GM08714 (cell line): ENCODE data around the gene HACL1.

Experiments used
- H3K4me3 ChIP-seq: fragments of 200-500 bp; sonication (Bioruptor generic); 2 replicates; pipeline ENCODE4 v1.5.1; 2014; ENCODE audit warnings: mild to moderate bottlenecking, low read length, inconsistent platforms
- ZNF274 ChIP-seq: IDR thresholded peaks from 2 replicates; pipeline ENCODE4 v1.6.1; 2012; ENCODE audit warnings: mild to moderate bottlenecking, low read depth, low read length

HACL1 gene

GRCh38 chr3:15578289-15578867, 23.0 kb downstream of the HACL1 start:
- no peak for TF ChIP-seq ZNF274

GRCh38 chr3:15576475-15576874, 24.9 kb downstream of the HACL1 start:
- H3K4me3 ChIP-seq, result no peak overlapping the region
- no peak for TF ChIP-seq ZNF274

More at GRCh38 chr3:15578289-15578867, 23.0 kb downstream of the HACL1 start:
- no peak overlapping the region for H3K4me3 ChIP-seq

GRCh38 chr3:15575446-15575845, 25.9 kb downstream of the HACL1 start:
- no peak overlapping the region for H3K4me3 ChIP-seq
- TF ChIP-seq ZNF274, result no peak

- H3K4me3 ChIP-seq, result no peak overlapping the region
- no peak for TF ChIP-seq ZNF274
Measured at GRCh38 chr3:15572138-15572537, 29.2 kb downstream of the HACL1 start.

GRCh38 chr3:15563190-15563589, 38.2 kb downstream of the HACL1 start:
- H3K4me3 ChIP-seq, result no peak overlapping the region
- no peak for TF ChIP-seq ZNF274

GRCh38 chr3:15562560-15562959, 38.8 kb downstream of the HACL1 start:
- no peak overlapping the region for H3K4me3 ChIP-seq
- TF ChIP-seq ZNF274, result no peak

- H3K4me3 ChIP-seq, result no peak overlapping the region
- no peak for TF ChIP-seq ZNF274
Measured at GRCh38 chr3:15558581-15558980, 42.8 kb downstream of the HACL1 start.

- no peak for TF ChIP-seq ZNF274
- H3K4me3 ChIP-seq, result no peak overlapping the region
Measured at GRCh38 chr3:15557511-15557946, 43.8 kb downstream of the HACL1 start.

GRCh38 chr3:15556512-15556911, 44.9 kb downstream of the HACL1 start:
- TF ChIP-seq ZNF274, result no peak
- H3K4me3 ChIP-seq, result no peak overlapping the region; the same call in 1 of the 2 replicates

GRCh38 chr3:15553749-15554148, 47.6 kb downstream of the HACL1 start:
- no peak overlapping the region for H3K4me3 ChIP-seq
- TF ChIP-seq ZNF274, result no peak

GRCh38 chr3:15551902-15552301, 49.5 kb downstream of the HACL1 start:
- TF ChIP-seq ZNF274, result no peak
- no peak overlapping the region for H3K4me3 ChIP-seq

- TF ChIP-seq ZNF274, result no peak
- no peak overlapping the region for H3K4me3 ChIP-seq
Measured at GRCh38 chr3:15549846-15550245, 51.5 kb downstream of the HACL1 start.

- H3K4me3 ChIP-seq, result no peak overlapping the region
- no peak for TF ChIP-seq ZNF274
Measured at GRCh38 chr3:15542614-15543013, 58.8 kb downstream of the HACL1 start.

- no peak overlapping the region for H3K4me3 ChIP-seq
- TF ChIP-seq ZNF274, result no peak
Measured at GRCh38 chr3:15541371-15541770, 60.0 kb downstream of the HACL1 start.

GRCh38 chr3:15539066-15539465, 62.3 kb downstream of the HACL1 start:
- H3K4me3 ChIP-seq, result no peak overlapping the region
- no peak for TF ChIP-seq ZNF274

GRCh38 chr3:15538345-15538744, 63.0 kb downstream of the HACL1 start:
- TF ChIP-seq ZNF274, result no peak

GRCh38 chr3:15536856-15537255, 64.5 kb downstream of the HACL1 start:
- no peak overlapping the region for H3K4me3 ChIP-seq
- TF ChIP-seq ZNF274, result no peak

More at GRCh38 chr3:15538345-15538744, 63.0 kb downstream of the HACL1 start:
- H3K4me3 ChIP-seq, result no peak overlapping the region
